NOMO-1 (cell line): ENCODE measurements around the gene SSH2.
"Not testable (repeated sequence)": the region's sequence is repeated elsewhere in the genome, so short reads cannot be mapped to it uniquely, and the experiment has no call there.

Experiments
- DNase-seq, 2 experiments: peaks; one replicate each; lab custom pipeline; 2025; ENCODE audit not compliant: unreplicated experiment in 2 of 2; lab: John Stamatoyannopoulos, UW

Gene SSH2

GRCh38 chr17:29929533-29930408, at the start of gene SSH2:
SSH2 (minus strand) TSS chr17:29930228; CDS start chr17:29930000, 228 bp downstream.
- DNase-seq = peak; percentile 83 to 92

GRCh38 chr17:29977836-29978235, 47.8 kb upstream of the SSH2 start:
- no peak for DNase-seq

GRCh38 chr17:29973005-29973404, 43.0 kb upstream of the SSH2 start:
- no peak for DNase-seq

GRCh38 chr17:29972277-29972676, 42.2 kb upstream of the SSH2 start:
- no peak for DNase-seq

- DNase-seq = no peak
Measured at GRCh38 chr17:29968271-29968670, 38.2 kb upstream of the SSH2 start.

GRCh38 chr17:29962656-29963055, 32.6 kb upstream of the SSH2 start:
- DNase-seq = no peak

- no peak for DNase-seq
Measured at GRCh38 chr17:29959658-29960337, 29.8 kb upstream of the SSH2 start.

GRCh38 chr17:29958947-29959657, 29.1 kb upstream of the SSH2 start:
- no peak for DNase-seq

GRCh38 chr17:29957488-29957887, 27.5 kb upstream of the SSH2 start:
- not testable (repeated sequence) for DNase-seq

- DNase-seq = peak; percentile 5 to 25
Measured at GRCh38 chr17:29956225-29956624, 26.2 kb upstream of the SSH2 start.

- no peak for DNase-seq
Measured at GRCh38 chr17:29954405-29954804, 24.4 kb upstream of the SSH2 start.

- peak in 1 of 2 experiments; percentile 7 for DNase-seq
Measured at GRCh38 chr17:29949696-29950095, 19.7 kb upstream of the SSH2 start.

- peak; percentile 80 to 95 for DNase-seq
Measured at GRCh38 chr17:29948448-29949215, 18.6 kb upstream of the SSH2 start.

- no peak for DNase-seq
Measured at GRCh38 chr17:29945281-29945680, 15.3 kb upstream of the SSH2 start.

GRCh38 chr17:29941334-29941733, 11.3 kb upstream of the SSH2 start, which contains the start of gene EFCAB5:
EFCAB5 (plus strand) TSS chr17:29941634; CDS start chr17:29941797, 163 bp downstream.
- no peak for DNase-seq

GRCh38 chr17:29936724-29937123, 6.7 kb upstream of the SSH2 start:
- no peak for DNase-seq

GRCh38 chr17:29935909-29936308, 5.9 kb upstream of the SSH2 start:
- not testable (repeated sequence) for DNase-seq

GRCh38 chr17:29933379-29933778, 3.4 kb upstream of the SSH2 start:
- DNase-seq = no peak

GRCh38 chr17:29931231-29931932, 1.4 kb upstream of the SSH2 start:
- DNase-seq = peak; percentile 79 to 96
